HEK293 (cell line): ENCODE data around the gene NSMCE3.

Experiments
- HOXA7 ChIP-seq: sonication (generic); formaldehyde crosslinking; IDR thresholded peaks from 2 replicates; pipeline ENCODE4 v1.8.1; 2022; ENCODE audit warnings: missing genetic modification reagents, borderline replicate concordance
- YY1 ChIP-seq: fragments of 450-650 bp; formaldehyde crosslinking; IDR thresholded peaks from 2 replicates; pipeline ENCODE4 v1.5.1; 2018; ENCODE audit warnings: missing biosample characterization, missing genetic modification characterization
- ZBTB1 ChIP-seq: fragments of 450-650 bp; formaldehyde crosslinking; IDR thresholded peaks from 2 replicates; pipeline ENCODE4 v1.5.1; 2016; ENCODE audit warnings: missing biosample characterization, missing genetic modification characterization
- ZBTB21 ChIP-seq: fragments of 450-650 bp; formaldehyde crosslinking; IDR thresholded peaks from 2 replicates; pipeline ENCODE4 v1.5.1; 2017; ENCODE audit warnings: missing biosample characterization, missing genetic modification characterization
- ZNF266 ChIP-seq: fragments of 450-650 bp; formaldehyde crosslinking; IDR thresholded peaks from 2 replicates; pipeline ENCODE4 v1.5.1; 2016; ENCODE audit warnings: missing biosample characterization, missing genetic modification characterization, low read depth
- ZNF558 ChIP-seq: fragments of 450-650 bp; formaldehyde crosslinking; IDR thresholded peaks from 2 replicates; pipeline ENCODE4 v1.5.1; 2016; ENCODE audit warnings: missing biosample characterization, missing genetic modification characterization
- ZNF560 ChIP-seq: fragments of 450-650 bp; formaldehyde crosslinking; IDR thresholded peaks from 2 replicates; pipeline ENCODE4 v1.5.1; 2017; ENCODE audit warnings: missing biosample characterization, missing genetic modification characterization, borderline replicate concordance
- ZNF571 ChIP-seq: fragments of 450-650 bp; formaldehyde crosslinking; IDR thresholded peaks from 2 replicates; pipeline ENCODE4 v1.5.0; 2017; ENCODE audit warnings: missing biosample characterization, missing genetic modification characterization
- TF ChIP-seq, protein P1 (sequence below): fragments of 450-650 bp; formaldehyde crosslinking; IDR thresholded peaks from 2 replicates; pipeline ENCODE4 v1.5.1; 2016; ENCODE audit warnings: missing biosample characterization, missing genetic modification characterization
- TF ChIP-seq, protein P2 (sequence below): fragments of 450-650 bp; IDR thresholded peaks from 2 replicates; pipeline ENCODE4 v1.5.1; 2018; ENCODE audit warnings: missing biosample characterization, missing genetic modification characterization
- TF ChIP-seq, protein P3 (sequence below): fragments of 450-650 bp; IDR thresholded peaks from 2 replicates; pipeline ENCODE4 v1.5.1; 2018; ENCODE audit warnings: missing biosample characterization, mild to moderate bottlenecking, missing genetic modification characterization

DNA sequence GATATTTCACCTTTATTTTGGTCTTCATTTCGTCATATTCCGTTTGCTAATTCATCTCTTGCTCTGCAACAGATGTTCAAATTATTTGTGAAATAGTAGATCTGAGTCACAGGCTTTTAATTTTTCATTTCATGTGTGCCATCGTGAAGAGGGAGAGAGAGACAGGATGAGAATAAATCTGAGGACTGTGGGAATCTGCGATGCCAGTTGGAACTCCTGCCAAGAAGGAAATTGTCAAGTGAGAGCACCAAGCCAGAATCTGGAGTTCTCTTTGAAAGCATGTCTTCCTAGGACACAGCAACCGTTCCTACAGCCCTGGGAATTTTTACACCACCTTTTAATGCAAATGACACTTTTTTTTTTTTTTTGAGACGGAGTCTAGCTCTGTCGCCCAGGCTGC, 48.8 kb downstream of the NSMCE3 start:
- TF ChIP-seq, protein P1, sequence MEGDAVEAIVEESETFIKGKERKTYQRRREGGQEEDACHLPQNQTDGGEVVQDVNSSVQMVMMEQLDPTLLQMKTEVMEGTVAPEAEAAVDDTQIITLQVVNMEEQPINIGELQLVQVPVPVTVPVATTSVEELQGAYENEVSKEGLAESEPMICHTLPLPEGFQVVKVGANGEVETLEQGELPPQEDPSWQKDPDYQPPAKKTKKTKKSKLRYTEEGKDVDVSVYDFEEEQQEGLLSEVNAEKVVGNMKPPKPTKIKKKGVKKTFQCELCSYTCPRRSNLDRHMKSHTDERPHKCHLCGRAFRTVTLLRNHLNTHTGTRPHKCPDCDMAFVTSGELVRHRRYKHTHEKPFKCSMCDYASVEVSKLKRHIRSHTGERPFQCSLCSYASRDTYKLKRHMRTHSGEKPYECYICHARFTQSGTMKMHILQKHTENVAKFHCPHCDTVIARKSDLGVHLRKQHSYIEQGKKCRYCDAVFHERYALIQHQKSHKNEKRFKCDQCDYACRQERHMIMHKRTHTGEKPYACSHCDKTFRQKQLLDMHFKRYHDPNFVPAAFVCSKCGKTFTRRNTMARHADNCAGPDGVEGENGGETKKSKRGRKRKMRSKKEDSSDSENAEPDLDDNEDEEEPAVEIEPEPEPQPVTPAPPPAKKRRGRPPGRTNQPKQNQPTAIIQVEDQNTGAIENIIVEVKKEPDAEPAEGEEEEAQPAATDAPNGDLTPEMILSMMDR (tag by site-specific recombination) = no peak
- TF ChIP-seq YY1 (tag by site-specific recombination) (no peak), HOXA7 (CRISPR knock-in tag) (no peak), ZNF266 (tag by site-specific recombination) (no peak), ZNF571 (no peak), ZBTB21 (tag by site-specific recombination) (no peak), ZNF558 (no peak), ZNF560 (tag by site-specific recombination) (no peak), ZBTB1 (tag by site-specific recombination) (no peak)
- TF ChIP-seq, protein P2, sequence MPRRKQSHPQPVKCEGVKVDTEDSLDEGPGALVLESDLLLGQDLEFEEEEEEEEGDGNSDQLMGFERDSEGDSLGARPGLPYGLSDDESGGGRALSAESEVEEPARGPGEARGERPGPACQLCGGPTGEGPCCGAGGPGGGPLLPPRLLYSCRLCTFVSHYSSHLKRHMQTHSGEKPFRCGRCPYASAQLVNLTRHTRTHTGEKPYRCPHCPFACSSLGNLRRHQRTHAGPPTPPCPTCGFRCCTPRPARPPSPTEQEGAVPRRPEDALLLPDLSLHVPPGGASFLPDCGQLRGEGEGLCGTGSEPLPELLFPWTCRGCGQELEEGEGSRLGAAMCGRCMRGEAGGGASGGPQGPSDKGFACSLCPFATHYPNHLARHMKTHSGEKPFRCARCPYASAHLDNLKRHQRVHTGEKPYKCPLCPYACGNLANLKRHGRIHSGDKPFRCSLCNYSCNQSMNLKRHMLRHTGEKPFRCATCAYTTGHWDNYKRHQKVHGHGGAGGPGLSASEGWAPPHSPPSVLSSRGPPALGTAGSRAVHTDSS (tag by site-specific recombination) = no peak
- TF ChIP-seq, protein P3, sequence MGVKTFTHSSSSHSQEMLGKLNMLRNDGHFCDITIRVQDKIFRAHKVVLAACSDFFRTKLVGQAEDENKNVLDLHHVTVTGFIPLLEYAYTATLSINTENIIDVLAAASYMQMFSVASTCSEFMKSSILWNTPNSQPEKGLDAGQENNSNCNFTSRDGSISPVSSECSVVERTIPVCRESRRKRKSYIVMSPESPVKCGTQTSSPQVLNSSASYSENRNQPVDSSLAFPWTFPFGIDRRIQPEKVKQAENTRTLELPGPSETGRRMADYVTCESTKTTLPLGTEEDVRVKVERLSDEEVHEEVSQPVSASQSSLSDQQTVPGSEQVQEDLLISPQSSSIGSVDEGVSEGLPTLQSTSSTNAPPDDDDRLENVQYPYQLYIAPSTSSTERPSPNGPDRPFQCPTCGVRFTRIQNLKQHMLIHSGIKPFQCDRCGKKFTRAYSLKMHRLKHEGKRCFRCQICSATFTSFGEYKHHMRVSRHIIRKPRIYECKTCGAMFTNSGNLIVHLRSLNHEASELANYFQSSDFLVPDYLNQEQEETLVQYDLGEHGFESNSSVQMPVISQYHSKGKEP = no peak
